COR-L47 (cell line): Measurements from ENCODE around the gene SUMO4.

Experiments used
- DNase-seq: peaks from one replicate; lab custom pipeline; 2025; lab: John Stamatoyannopoulos, UW

The SUMO4 gene

DNA sequence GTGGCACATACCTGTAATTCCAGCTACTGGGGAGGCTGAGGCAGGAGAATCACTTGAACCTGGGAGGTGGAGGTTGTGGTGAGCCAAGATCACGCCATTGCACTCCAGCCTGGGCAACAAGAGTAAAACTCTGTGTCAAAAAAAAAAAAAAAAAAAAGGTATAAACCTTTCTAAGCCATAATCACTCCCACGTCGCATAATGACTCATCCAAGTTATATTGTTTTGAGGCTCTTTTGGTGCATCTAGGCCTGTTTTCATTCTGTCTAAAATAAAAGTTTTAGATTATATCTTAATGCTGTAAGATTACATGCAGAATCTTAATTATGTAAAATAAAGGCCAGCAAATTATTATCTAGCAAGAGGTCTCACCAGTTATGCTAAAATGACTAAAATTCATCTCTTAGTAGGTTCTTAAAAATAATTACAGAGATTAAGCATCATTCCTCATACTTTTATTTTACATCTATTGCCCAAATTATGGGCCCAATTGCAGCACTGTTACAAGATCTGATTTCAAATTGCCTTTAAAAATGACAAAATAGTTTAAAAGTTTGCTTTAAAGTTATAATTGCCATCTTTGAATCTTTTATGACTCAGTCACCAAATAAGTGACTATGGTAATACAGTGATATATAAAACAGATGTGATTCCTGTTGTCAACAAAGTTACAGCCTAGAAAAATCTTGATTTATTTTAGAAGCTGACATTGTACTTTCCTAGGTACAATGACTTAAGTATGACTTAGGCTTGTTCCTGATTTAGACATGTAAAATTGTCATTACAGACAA, 10.4 kb upstream of the SUMO4 start:
- DNase-seq = no peak

DNA sequence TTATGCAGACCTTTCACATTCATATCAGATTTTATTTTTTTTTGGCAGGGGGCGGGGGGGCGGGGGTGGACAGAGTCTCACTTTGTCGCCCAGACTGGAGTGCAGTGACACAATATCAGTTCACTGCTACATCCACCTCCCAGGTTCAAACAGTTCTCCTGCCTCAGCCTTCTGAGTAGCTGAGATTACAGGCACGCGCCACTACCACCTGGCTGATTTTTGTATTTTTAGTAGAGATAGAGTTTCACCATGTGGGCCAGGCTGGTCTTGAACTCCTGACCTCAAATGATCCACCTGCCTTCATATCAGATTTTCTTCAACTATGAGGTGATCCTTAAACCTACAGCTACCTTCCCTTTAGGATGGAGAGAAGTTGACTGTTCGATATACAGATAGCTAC, 8.0 kb upstream of the SUMO4 start:
- DNase-seq = no peak

DNA sequence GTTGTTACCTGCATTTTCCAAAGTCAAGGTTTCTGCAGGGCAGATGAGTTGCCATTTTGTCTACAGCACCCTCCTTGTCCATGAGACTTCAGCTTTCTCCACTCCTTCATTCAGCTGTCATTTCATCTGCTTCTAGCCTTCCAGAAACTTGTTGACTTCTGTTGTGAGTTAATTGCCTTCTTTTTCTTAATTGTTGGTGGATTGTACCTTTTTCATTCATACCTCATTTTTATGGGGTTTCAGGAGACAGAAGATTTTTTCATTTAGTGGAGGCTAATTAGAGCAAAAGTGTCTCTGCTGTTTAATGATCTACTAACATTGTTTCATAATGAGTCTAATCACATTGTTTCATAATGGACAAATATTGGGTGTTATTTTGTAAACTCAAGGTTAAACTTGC, 7.5 kb upstream of the SUMO4 start:
- no peak for DNase-seq

DNA sequence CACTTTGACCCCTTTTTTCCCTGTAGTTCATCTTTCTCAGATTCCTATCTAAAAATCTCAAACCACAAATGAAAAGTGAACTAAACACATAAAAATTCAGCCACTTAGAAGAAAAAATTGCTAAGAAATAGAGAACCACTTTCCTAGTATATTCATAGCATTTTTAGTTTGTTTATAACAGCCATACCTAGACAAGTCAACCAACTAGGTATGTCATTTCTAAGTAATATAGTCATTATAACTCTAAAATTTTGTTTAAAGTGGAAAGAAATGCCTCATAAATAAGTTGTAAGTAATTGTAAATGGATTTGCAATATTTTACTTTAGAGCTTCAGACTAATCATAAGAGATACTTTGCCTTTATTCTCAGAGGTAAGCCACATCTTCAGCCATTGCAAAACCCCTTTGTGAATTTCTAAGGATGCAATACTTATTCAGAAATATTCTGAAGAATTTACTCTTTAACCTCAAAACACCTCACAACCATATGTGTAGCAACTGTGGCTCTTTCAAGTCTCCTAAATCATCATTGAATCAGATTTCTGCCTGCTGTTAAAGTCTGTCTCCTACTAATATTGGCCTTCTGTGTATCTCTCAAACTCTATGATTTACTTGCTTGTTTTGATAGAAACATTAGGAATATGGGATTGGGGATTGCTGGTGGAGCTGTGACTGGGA, 6.9 kb upstream of the SUMO4 start:
- no peak for DNase-seq

DNA sequence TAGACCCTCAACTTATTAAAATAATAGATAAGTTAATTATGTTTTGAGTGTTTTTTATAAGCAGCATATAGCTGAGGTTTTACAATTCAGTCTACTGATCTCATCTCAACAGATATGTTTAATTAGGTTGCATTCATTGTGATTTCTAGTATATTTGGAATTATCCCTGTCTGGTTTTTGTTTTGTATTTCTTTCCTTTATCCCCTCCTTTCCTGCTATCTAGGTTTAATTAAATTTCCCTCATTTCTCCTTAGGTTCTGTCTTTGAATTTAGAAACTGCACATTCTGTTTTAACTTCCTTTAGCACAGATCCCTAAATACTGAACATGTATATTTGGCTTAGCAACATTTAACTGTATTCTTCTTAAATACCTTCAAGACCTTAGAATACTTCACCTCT, 4.9 kb upstream of the SUMO4 start:
- DNase-seq = no peak

DNA sequence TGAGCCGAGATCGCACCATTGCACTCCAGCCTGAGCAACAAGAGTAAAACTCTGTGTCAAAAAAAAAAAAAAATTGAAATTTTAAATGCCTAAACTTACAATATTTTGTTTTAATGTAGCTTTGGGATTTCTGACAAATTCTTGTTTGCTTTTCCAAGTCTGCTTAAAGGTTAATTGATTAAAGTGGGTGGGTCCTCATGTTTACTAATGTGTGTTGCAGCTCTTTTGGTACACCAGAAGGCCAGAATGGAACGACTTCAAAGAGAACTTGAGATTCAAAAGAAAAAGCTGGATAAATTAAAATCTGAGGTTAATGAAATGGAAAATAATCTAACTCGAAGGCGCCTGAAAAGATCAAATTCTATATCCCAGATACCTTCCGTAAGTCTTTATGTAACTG, 2.7 kb upstream of the SUMO4 start:
- no peak for DNase-seq

DNA sequence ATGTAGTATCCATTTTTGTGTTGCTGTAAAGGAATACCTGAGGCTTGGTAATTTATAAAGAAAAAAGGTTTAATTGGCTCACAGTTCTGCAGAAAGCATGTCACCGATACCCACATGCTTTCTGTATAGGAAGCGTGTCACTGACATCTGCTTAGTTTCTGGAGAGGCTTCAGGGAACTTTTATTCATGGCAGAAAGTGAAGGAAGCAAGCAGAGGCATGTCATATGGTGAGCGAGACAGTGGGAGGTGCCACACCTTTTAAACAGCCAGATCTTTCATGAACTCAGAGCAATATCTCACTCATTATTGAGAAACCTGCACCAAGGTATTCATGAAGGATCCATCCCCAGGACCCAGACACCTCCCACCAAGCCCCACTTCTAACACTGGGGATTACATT, 3.5 kb downstream of the SUMO4 start:
- DNase-seq = no peak

DNA sequence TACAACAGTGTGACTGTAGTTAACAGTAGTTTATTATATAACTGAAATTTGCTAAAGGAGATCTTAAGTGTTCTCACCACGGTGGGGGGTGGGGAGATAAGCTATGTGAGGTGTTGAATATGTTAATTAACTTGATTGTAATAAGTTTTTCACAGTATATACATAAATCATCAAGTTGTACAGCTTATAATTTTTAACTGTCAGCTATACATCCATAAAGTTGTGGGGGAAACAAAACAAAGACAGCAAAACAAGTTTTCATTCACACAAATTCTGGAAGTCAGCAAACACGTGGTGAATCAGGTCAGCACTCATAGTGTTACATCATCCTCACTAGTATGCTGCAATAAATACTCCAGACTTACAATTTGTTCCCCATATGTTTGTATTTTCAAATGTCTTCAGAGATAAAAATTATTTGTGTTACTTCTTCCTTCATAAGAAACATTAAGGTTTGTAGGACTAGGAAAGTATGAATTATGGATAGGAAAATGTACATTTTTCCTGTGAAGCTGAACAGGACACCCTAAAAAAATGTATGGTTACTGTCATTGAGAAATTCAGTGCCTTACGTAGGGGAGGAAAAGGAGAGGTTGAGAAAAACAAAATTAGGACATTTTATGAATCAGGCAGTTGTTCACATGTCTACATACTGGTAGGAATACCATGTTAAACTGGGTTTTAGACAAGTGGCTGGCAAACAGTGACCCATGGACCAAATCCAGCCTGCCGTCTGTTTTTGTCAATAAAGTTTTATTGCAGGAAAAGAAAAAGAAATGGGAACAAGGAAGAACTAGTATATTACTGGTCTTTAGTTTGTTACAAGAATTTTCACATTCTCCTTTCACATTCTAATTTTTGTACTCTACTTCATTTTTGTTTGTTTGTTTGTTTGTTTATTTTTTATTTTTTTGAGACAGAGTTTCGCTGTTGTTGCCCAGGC, 6.0 kb downstream of the SUMO4 start:
- DNase-seq = no peak

DNA sequence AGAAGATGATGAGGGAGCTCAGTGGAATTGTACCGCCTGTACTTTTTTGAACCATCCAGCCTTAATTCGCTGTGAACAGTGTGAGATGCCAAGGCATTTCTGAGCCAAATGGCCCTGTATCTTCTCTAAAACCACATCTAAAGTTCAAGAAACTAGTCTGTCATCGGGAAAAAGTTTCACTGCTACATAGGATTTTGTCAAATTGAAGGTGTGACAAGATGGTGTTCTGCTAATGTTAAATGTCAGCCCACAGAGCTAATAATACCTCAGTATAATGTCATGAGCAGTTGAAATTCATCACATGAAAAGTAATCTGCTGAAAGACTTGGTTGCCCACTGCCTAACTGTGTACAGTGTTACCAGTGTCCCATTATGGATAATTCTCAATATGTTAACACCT, 9.6 kb downstream of the SUMO4 start:
- no peak for DNase-seq

DNA sequence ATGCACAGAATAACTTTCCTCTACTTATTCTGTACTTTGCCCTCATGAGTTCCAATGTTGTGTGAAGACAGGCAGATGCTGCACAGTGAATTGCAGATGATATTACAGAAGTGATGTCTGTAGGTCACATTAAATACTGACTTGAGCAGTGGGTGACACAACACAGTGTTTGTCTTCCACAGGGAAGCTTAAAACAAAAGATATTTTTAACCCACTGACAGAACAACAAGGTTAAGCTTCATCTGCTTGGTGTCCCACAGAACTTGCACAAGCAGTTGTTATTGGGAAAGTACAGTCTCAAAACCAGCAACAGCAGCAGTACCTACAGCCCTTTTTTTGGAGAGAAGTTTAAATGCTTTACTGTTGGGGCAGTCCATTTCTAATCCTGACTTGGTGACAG, 10.5 kb downstream of the SUMO4 start:
- no peak for DNase-seq

DNA sequence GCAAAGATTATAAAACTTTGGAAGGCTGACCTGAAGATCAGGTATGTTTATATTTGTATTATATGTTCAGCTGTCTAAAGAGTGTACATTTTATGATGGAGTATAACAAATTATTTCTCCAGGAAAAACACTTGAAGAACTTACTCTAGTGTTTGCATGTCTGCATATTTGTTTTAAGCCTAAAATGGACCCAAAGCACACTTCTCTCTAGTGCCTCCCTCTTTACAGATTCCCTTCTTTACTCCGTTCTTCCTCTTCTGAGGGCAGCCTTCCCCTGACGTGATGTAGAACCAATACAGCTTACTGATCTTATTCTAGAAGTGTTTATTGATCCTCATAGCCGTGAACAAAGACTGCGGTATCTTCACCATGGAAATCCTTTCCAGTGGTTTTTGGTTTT, 13.9 kb downstream of the SUMO4 start:
- DNase-seq = no peak

DNA sequence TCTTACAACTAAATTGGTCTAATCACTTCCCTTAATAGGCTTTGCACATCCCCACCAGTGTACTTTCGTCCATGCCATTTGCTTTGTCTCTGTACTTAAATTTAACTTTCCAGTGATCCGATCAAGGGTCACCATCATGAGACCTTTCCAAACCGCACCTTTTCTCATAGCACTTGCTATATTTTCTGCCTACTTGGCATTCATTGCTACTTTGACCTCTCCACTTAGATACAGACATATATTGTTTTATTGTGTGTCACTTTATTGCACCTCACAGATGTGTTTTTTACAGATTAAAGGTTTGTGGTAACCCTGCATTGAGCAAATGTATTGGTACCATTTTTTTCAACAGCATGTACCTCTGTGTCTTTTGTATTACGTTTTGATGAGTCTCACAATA, 14.8 kb downstream of the SUMO4 start:
- no peak for DNase-seq

DNA sequence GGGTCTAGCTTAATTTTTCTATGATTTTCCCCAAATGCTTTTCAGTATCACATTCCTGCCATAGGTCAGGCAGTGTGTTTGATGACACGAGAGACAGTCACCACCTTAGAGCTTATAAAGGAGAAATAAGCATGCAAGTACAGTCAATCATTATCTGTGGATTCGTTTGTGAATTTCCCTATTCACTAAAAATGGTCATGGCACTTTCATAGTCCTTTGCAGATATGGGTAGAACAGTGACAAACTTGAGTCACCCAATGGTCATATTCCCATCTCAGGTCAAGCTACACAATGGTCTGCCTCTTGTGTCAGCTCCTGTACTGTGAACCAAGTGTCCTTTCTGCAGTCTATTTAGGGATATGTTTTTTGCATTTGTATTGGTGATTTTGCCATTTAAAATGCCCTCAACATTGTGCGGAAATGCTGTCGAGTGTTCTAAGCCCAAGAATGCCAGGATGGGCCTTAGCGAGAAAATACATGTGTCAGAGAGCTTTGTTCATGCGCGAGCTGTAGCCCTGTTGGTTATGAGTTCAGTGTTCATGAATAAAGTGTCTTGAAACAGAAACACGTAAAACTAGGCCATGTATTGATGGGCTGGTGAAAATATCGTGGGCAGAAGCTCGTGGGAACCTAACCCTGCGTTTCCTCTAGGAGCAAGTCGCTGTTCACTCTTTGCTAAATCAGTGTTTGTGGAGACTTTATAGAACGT, 19.8 kb downstream of the SUMO4 start:
- DNase-seq = no peak

DNA sequence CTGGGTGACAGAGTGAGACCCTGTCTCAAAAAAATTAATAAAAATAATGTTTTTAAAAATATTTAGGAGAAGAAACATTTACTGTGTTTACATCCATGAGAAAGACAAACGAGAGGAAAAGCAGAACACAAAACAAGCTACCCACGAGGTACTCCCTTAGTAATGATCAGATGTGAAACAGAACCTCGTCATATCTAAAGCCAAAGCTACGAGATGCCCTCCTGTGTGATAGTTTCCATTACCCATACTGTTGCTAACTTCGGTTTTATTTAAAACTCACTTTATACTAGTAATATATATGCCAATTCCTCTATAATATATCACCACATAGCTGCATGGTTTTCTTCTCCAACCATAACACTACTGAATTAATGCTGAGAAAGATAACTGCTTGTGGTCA, 21.1 kb downstream of the SUMO4 start:
- DNase-seq = no peak

DNA sequence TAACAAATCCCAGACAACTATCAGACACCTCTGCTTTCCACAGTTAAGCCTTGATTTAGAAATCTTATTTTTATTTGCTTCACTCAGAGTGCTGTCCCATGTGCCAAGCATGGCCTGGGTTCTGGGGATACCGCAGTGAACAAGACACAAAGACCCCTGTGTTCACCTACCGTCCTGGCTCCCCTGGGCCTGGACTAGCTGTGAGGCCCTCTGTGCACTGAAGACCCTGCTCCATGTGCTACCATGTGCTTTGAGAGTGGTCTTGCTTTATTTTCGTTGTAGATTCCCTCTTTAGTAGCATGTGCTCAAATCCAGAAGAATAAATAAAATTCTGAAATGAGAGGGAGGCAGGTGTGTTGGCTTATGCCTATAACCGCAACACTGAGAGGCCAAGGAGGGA, 22.5 kb downstream of the SUMO4 start:
- no peak for DNase-seq

DNA sequence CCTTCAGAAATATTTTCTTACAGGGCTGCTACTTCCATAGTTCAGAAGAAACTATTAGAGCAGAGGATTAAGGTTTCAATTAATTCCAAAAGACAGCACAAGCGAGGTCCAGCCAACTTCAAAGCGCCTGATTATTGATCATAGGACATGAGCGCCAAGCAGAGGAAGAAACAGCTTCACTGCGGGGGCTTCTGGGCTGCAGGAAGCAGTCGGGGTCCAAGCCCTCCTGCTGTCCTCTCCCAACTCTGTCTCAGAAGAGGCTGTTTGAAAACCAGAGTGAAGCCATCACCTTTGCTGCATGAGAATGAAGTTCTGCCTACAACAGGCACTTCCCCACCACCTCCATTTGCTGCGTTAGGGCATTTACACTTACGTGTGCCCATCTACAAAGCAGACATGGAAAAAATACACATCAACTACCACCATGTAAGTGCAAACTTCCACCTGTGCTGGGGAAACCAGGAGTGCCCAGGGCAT, 23.9 kb downstream of the SUMO4 start:
- no peak for DNase-seq

DNA sequence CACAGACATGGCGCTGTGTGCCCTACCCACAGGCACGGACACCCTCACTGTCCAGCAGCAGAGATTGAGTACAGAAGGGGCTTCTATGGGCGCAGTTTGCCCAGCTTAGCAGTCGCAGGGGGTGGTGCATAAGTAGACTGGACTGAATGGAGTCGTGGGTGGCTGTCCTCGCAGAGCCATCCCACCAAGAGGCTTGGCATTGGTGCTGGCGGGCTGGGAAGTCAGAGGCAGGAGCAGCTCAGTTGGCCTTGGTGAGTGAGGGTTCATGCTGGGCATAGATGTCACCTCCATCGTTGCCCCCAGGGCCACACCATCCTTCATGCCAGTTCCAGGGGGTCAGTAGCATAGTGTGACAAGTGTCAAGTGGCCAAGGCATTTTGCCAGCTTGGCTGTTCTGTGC, 25.2 kb downstream of the SUMO4 start:
- no peak for DNase-seq

DNA sequence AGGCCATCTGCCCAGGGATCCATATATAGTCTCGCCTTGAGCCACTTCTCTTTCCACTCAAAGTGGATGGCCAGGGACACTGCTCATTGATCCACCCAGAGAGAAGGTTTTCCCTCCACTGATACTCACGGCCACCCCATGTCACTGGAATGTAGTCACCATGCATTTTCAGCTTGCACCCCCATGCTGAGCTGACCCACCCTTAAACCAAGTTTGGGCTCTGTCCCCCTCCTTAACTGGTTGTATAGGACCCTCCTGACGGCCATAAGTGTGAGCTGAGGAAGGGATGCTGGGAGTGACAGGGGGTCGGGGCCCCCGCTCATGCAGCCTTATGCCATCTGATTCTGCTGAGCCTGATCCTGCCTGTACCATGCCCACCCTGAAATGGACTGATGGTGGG, 25.7 kb downstream of the SUMO4 start:
- DNase-seq = no peak

DNA sequence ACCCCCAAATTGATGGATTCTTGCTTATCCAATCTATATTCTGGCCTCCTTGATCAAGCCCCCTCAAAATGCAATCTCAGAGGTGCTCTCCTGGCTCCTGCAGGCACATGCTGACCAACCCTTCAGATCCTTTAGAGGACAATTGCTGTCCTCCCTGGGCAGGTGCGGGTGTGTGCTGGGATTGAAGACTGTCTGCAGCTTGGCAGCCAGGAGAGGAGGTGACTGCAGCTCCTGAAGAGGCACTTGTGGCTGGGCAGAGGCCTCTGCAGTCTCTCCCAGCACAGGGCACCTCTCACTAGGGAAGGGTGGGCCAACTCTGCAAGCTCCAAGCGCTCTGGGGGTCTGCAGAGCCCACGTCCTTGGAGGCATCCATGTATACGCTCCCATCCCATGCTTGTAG, 28.5 kb downstream of the SUMO4 start:
- DNase-seq = no peak

DNA sequence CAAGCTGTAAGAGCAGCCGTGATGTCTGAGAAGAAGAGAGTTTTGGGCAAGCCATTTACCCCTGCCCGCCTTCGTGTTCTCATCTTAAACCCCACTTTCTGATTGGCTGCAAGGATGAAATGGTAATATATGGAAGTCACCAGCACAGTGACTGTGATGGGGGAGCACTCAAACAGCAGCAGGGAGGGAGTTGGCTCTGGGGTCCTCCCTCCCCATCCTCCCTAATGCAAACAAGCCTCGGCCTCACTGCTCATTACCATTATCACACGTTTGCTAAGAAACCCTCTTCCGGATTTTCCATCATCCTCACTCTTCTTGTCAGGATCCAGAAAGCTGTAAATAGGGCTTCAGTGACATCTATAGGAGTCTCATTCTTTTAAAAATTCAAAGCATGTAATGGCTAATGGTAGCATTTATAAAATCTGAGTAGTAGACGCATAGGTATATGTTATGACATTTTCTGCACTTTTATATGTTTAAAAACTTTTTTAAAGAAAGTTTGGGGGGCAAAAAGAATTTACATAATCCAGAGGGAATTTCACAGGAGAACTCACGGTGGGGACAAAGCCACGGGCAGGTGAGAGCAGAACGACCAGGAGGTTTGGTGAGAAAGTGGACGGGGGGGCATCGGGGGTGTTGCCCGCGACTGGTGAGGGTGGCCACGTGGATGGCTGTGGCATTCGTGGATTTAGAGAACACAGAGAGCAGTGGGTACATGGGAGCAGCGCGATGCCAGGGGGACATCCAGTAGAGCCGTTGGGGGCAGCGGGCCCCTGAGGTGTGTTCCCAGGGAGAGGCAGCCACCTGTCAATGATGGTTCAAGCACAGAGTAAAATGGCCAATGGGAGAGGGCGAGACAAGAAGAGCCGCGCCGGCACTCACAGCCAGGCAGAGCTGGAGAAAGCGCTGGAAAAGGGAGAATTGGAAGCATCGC, 29.6 kb downstream of the SUMO4 start:
- DNase-seq = no peak
